IPS-11a (cell line): ENCODE measurements around the gene SPRED2.

Experiments used
- H3K4me3 ChIP-seq: one replicate; pipeline ENCODE4 v1.5.1; 2013; ENCODE audit warnings: low read depth, low read length, control low read depth

SPRED2 gene

DNA sequence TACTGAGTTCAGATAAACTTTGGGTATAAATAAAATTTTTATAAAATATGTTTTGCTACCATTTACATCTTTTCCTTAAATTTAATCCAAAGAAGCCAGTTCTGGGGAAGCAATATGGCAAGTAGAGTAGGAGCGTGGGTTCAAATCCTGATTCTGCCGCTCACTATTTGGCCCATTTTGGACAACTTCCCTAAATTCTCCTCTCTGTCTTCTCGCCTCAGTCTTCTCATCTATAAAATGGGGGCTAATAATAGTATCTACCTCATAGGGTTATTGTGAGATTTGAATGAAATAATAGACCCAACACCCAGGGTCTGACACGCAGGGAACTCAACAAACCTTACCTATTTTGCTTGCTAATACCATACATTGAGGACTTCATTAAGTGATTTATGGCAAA lies 145.0 kb downstream of the SPRED2 start:
- no peak overlapping the region for H3K4me3 ChIP-seq

DNA sequence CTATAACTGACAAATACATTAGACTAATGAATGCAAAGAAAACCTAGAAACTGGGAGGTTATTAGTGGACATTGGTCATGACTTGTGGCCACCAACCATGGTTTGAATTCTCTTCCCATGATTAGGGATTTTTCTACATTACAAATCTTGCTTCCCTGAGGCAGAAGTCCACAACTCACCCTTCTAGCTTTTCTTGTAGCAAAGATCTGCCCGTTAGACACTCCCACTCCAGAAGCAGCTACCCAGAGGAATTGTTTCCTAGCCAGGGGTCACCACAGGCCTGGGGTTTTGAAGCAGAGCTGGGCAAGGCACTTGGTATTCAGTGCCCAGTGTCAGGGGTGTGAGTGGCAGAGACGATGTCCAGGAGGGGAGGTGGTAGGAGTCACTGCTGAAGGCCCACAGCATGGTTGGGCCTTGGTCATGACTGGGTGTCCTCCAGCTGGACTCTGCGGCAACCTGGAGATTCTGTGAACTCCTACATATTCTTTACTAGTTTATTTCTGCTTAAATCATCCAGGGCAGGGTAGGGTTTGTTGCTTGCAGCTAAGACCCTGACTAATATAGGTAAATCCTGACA lies 149.8 kb downstream of the SPRED2 start:
- H3K4me3 ChIP-seq, result no peak overlapping the region

DNA sequence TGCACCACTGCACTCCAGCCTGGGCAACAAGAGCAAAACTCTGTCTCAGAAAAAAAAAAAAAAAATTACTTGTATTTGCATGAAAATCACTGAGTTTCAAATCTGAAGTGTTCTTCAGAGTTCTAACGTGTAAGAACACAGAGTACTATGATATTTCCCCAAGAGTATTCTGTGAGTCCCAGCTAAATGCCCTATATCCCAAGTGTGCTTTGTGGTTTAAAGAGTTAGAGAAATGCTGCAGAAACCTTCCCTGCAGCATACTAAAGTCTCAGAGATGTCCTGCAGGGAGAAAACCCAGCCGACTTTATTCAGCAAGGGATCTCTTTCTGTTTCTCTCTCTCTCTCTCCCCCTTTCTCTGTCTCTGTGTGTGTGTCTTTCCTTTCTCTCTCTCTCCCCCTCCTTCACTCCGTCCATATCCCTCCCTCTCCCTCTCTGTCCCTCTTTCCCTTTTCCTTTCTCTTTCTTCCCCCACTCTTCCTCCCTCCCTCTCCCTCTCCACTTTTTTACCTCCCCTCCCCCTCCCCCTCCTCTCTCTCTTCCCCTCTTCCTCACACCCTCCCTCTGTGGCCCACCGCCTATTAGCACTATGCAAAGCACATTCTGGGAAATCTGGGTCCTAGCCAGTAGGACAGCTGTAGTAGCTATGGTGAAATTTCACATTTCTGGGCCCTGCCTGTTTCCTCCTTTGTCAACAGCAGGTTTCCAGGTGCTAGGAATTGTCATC lies 150.6 kb downstream of the SPRED2 start:
- H3K4me3 ChIP-seq, result no peak overlapping the region

DNA sequence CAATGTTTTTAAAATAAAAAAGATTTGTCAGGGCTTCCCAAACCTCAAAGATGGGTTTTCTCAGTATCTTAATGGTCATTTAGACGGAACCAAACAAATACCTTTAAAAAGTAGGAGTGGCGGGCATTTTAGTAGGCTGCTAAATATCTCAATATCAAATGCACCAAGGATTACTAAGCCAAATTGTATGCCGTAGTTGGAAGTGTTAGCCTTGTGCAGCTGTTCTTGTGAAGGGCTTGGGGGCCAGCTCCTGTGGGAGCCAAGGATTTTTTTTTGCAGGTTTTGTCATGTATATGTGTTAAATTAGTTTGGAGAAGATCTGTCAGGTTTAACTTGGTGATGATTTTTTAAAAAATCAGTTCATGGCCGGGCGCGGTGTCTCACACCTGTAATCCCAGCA lies 152.6 kb downstream of the SPRED2 start:
- H3K4me3 ChIP-seq, result no peak overlapping the region

DNA sequence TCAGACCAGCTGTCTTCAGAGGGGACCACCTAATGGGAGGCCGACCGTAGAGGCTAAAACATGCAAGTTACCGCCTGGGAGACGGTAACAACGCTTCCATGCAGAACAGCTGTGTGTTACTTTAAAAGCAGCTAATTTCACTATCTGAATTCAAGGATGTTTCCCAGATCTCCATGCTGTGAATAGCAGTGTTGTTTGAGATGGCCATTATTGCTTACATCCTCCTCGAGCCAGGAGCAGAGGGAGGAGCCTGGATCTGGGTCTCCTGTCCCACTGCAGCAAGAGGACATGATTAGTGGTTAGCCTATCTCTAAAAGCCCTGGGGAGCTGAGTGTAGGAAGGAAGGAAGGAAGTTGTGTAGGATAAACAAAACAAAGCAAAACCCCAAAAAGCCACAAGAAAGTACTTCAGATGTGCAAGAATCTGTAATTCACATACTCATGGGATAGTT lies 153.8 kb downstream of the SPRED2 start:
- no peak overlapping the region for H3K4me3 ChIP-seq

DNA sequence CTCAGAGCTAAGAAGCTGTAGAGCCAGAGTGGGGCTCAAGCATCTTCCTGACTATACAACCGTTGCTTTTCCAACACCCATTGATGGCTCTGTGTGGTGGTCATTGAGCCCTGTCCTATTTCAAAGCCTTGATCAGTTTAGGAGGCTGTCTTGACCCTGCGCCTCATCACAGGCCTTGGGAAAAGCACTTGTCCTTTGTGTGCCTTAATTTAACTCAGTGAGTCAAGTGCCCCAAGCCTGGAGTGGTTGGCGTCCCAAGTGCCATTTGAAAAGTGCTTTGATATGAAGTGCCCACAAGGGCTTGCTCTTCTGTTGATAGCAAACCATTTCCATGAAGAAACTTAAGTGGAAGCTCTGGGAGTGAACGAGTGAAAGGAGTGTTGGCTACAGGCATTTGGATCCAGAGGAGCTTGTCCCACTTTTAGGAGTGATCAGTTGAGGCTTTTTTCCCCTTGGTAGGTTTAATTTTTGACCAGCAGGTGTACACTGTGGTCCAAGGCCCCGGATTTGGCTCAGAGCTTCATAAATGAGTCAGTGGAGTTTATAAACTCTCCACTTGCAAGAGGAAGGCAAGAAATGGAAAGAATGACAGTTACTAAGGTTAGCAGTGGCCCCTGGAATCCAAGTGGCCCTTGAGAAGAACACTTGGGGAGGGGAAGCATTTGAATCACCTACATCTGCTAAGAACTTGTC lies 154.5 kb downstream of the SPRED2 start:
- H3K4me3 ChIP-seq, result no peak overlapping the region

DNA sequence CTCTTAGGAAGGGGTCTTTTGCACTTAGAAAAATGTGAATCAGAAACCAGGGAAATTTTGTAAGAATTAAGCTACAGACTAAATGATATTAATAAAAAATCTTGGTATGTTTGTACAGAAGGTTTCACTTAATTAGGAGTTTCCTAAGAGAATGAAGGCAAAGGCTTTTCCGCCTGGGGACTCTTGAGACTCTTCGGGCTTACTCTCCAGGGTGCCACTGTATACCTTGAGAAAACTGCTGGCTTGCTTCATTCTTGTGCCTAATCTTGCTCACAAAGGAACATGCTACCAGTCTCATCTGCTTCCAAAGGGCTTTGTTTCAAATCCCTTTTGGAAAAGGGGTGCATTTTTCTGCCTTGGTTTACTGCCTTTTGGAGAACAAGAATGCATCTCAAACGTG lies 155.3 kb downstream of the SPRED2 start:
- no peak overlapping the region for H3K4me3 ChIP-seq

DNA sequence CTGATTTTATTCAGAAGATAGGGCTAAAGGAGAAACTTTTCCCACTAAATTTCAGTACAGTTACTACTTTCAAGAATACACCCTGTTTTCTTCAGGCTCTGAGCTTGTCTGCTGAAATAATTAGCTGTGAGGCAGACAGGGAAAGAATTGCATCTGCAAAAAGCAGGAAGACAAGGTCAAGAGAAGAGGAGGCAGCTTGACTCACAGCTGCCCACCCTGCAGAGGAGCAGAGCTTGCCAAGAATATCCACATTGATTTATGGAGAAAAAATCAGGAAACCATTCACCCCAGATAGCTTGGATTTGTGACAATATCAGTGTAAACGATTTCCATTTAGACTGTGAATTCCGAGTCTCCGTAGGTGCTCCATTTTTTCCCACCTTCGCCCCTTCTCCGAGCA lies 155.8 kb downstream of the SPRED2 start:
- no peak overlapping the region for H3K4me3 ChIP-seq

DNA sequence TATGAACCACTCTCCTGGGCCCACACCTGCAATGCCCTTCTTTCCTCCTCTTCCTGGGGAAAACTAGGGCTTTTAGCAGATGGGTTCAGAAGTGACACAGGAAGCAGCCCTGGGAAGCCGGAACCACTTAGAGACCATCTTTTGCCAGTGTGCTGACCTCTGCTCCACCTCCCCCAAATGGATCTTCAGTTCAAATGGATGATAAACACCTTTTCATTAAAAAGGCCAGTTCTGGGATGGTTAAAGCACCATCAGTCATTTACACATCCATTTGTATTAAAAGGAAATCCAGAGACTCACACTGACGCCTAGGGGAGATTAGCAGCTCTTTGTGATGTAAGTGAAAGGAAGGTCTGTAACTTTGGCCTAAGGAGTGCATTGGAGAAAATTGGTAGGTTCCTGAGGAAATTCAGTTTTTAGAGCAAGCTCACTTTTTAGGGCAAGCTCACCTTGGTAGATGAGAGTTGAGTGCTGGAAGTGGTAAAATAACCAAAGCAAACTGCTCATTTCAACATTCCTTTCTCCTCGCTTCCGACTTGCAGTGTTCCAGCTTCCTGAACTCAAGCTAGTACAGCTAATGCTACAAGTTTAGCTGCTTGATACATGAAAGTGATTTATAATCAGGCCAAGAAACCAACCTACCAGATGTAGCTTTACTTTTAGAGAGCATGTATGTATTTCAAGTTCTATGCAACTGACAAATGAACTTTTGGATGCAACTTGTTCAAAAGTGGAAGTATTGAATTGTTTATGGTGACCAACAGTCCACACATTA lies 157.1 kb downstream of the SPRED2 start:
- no peak overlapping the region for H3K4me3 ChIP-seq

DNA sequence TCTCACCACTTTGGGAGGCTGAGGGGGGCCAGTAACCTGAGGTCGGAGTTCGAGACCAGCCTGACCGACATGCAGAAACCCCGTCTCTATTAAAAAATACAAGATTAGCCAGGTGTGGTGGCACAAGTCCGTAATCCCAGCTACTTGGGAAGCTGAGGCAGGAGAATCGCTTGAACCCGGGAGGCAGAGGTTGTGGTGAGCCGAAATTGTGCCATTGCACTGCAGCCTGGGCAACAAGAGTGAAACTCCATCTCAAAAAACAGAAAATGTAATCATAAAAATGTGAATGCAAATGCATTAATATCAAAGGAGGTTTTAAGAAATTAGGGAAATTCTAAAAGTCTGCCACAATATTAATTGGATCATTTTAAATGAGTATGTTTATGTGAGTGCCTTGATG lies 159.1 kb downstream of the SPRED2 start:
- H3K4me3 ChIP-seq, result no peak overlapping the region

DNA sequence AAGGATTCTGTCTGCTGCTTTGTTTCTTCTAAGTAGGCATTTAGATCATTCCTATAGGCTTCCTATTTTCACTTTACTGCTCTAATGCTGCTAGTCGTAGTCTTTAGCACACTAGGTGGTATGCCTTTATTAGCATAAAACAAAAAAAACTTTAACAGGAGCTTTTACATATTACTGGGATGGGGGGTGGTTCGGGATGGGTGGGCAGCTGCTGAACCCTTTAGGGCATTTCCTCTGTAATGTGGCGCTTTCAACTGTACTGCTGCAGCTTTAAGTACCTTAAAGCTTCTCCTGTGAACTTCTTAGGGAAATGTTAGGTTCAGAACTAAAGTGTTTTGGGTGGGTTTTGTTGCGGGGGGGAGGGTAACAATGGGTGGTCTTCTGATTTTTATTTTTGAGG lies 163.4 kb downstream of the SPRED2 start:
- no peak overlapping the region for H3K4me3 ChIP-seq

DNA sequence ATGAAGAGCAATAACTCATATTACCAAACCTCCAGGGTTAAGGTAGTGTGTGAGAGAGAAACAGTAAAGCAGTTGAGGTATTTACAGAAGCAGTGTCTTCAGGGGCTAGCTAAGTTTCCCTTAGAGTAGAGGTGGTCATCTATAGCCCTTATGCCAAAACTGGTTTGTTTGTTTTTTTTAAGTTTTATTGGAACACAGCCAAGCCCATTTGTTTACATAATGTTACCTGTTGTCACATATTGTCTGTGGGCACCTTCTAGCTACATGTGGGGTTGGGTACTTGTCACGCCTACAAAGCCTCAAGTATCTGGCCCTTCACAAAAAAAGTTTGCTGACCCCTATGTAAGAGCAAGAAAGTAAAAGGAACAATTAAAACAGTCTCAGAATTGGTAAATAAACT lies 165.4 kb downstream of the SPRED2 start:
- H3K4me3 ChIP-seq, result no peak overlapping the region

DNA sequence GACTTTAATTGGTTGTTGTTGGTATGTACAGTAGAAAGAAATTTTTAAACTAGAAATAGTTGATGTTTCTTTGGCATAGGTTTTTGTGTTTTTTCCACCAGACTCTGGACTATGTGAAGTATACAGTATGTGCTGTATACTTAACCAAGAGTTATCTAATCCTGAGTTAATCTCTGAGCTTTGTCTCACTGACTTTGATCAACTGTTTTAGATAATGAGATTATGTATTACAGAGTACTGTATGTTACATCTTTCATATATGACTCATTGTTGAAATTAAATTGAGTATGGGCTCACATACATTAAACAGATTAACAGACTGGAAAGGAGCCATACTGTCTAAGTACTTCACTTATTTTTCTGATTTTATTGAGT lies 166.7 kb downstream of the SPRED2 start:
- H3K4me3 ChIP-seq, result no peak overlapping the region

DNA sequence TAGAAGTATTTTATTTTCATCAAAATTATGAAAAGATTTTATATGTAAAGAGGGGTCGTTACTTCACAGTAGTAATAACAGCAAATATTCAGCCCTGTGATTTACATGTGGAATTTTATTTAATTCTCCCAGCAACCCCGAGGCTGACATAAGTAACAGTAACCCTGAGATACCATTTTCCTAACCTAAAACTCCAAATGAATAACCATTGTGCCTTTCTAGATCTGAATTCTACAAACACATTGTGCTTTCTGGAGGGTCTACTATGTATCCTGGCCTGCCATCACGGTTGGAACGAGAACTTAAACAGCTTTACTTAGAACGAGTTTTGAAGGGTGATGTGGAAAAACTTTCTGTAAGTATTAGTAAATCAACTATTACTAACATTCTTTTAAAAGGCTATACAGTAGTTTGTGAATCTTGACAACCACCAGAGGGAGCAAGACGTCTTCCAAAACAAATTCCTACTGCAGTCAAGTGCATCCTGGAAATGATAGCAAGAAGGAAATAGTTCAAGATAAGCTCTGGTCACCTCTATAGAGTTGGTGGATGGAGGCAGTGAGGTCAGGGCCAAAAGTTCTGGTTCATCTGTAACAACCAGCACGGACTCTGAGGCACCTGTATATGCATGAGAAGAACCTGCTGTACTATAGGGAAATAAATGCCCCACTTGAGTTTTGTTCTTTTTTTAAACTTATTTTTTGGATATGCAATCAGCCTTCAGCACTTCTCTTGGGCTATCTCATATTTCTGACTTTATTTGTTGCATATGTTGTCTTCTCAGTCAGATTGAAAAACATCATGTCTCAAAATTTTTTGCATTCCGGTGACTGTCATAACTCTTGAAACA lies 167.4 kb downstream of the SPRED2 start:
- no peak overlapping the region for H3K4me3 ChIP-seq

DNA sequence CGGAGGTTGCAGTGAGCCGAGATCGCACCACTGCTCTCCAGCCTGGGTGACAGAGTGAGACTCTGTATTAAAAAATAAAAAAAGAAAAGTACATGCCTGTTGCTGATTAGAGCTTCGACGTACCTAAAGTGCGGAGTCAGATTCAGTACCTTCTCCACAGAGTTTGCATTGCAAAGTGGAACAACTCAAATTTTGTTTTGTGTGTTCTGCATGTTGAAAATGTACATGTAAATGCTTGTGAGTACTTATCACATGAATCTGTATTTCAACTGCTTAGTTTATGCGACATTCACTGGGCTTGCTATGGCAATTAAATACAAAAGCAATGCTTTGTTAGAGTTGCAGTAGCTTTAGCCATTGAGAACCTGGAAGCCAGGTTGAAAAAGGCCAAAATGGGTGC lies 168.4 kb downstream of the SPRED2 start:
- no peak overlapping the region for H3K4me3 ChIP-seq

DNA sequence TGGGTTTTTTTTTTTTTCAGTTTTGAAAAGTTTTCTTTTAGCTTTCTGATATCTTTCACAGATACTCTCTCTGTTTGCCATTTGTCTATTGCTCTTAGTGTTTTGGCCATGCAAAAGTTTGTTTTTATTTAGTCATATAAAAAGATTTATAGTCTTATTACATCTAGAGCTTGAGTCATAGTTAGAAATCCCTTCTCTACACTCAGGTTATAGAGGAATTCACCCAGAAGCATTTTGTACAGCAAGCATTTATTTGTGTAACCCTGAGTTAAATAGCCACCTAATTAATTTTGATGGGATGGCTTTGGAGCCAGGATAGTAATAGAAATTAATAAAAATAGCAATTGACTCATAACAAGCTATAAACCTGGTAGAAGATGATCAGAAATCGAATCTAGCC lies 169.1 kb downstream of the SPRED2 start:
- H3K4me3 ChIP-seq, result no peak overlapping the region

DNA sequence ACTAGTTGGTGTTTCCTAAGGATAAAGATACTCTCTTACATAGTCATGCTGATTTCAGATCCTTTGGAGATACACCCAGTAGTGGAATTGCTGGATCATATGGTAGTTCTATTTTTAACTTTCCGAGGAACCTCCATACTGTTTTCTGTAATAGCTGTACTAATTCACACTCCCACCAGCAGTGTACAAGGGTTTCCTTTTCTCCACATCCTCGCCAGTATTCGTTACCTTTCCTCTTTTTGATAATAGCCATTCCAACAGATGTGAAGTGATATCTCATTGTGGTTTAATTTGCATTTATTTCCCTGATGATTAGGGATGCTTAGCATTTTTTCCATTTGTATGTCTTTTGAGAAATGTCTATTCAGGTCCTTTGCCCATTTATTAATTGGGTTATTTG lies 170.7 kb downstream of the SPRED2 start:
- no peak overlapping the region for H3K4me3 ChIP-seq
